Measurements from ENCODE around the gene ZRANB1. TPM values are rescaled to one million over a fixed set of nuclear protein-coding genes. Genes with fewer than 3 reads are reported as not detected.

The ZRANB1 gene
- polyA plus RNA-seq, 3 donors: 23.2 to 29.1 (median 24.4) TPM

GRCh38 chr10:125016123-125016522 lies 74.2 kb downstream of the ZRANB1 start:
- no peak for DNase-seq

GRCh38 chr10:125016611-125017202 lies 74.8 kb downstream of the ZRANB1 start:
- DNase-seq: no peak

GRCh38 chr10:125017547-125018298 lies 75.8 kb downstream of the ZRANB1 start:
- no peak for DNase-seq

GRCh38 chr10:125018576-125019143 lies 76.7 kb downstream of the ZRANB1 start:
- no peak for DNase-seq

GRCh38 chr10:125020386-125020785 lies 78.5 kb downstream of the ZRANB1 start:
- DNase-seq: no peak

- no peak for DNase-seq
Observed at GRCh38 chr10:125020871-125021270, 78.9 kb downstream of the ZRANB1 start.

GRCh38 chr10:125021686-125022344 lies 79.9 kb downstream of the ZRANB1 start:
- no peak for DNase-seq

GRCh38 chr10:125022671-125023070 lies 80.7 kb downstream of the ZRANB1 start:
- no peak for DNase-seq

GRCh38 chr10:125023255-125023654 lies 81.3 kb downstream of the ZRANB1 start:
- DNase-seq: no peak

- no peak for DNase-seq
Observed at GRCh38 chr10:125023862-125024496, 82.1 kb downstream of the ZRANB1 start.

- DNase-seq: no peak
Observed at GRCh38 chr10:125024497-125025234, 82.7 kb downstream of the ZRANB1 start.

GRCh38 chr10:125025341-125025740 lies 83.4 kb downstream of the ZRANB1 start:
- no peak for DNase-seq

GRCh38 chr10:125026036-125026931 lies 84.4 kb downstream of the ZRANB1 start:
- no peak for DNase-seq

- DNase-seq: no peak
Observed at GRCh38 chr10:125026974-125027735, 85.2 kb downstream of the ZRANB1 start.

- no peak for DNase-seq
Observed at GRCh38 chr10:125027871-125028869, 86.2 kb downstream of the ZRANB1 start.

- DNase-seq: no peak
Observed at GRCh38 chr10:125029584-125030242, 87.8 kb downstream of the ZRANB1 start.

- no peak for DNase-seq
Observed at GRCh38 chr10:125030567-125031197, 88.8 kb downstream of the ZRANB1 start.

Data from renal pelvis (tissue), 4 donors.